Measurements from ENCODE around the gene COX6A2. TPM values are rescaled to one million over a fixed set of nuclear protein-coding genes. Genes with fewer than 3 reads are reported as not detected.

Gene COX6A2
- polyA plus RNA-seq, 1 donor (not counting 4 experiments of a cell fraction or from before 2014, with no cell fraction given): not detected

DNA sequence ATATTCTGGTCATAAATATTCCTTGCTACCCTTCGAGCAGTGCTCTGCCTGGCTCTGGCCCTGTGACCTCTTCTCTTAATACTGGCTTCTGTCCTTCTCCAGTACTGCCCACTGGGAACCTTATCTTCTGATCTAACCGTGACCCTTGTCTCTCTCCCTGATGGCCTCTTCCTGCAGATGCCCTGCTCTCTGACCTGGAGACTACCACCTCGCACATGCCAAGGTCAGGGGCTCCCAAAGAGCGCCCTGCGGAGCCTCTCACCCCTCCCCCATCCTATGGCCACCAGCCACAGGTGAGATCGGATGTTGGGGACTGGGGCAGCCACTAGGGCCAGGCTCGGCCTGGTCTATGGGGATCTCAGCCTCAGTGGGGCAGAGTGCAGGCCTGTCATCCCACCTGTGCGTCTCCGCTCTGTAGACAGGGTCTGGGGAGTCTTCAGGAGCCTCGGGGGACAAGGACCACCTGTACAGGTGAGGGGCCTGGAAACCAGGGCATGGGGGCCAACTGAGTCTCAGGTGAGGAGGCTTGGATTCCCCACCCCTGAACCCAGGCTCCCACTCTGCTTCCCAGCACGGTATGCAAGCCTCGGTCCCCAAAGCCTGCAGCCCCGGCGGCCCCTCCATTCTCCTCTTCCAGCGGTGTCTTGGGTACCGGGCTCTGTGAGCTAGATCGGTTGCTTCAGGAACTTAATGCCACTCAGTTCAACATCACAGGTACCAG, 45.3 kb upstream of the COX6A2 start:
- Histone ChIP-seq H3K4me3 (ENCODE audit: control insufficient read depth in 2 of 3, extremely low read depth in 1 of 3, insufficient read depth in 2 of 3, low read depth in 1 of 3, low read length in 3 of 3) (no peak overlapping the region), H3K9me3 (ENCODE audit: control insufficient read depth, low read depth, low read length) (no peaks in the 10 kb centered on the region), H3K36me3 (ENCODE audit: control insufficient read depth in 2 of 2, extremely low read depth in 1 of 2, insufficient read depth in 2 of 2, low read length in 2 of 2) (peaks cover 0 to 3% of the 10 kb centered on the region in 2 experiments), H3K4me2 (ENCODE audit: control insufficient read depth, extremely low read depth, insufficient read depth, low read depth, low read length) (no peak overlapping the region), H4K20me1 (ENCODE audit: control insufficient read depth, extremely low read depth, insufficient read depth, low read length) (no peaks in the 10 kb centered on the region), H3K27me3 (ENCODE audit: control insufficient read depth, extremely low read depth, insufficient read depth, low read length) (no peaks in the 10 kb centered on the region), H3K27ac (ENCODE audit: control insufficient read depth, insufficient read depth, low read length) (no peak overlapping the region), H3K9ac (ENCODE audit: control insufficient read depth, extremely low read depth, insufficient read depth, low read length) (no peak overlapping the region), H3K9me1 (ENCODE audit: control insufficient read depth, extremely low read depth, insufficient read depth, low read length) (no peaks in the 10 kb centered on the region), H3K79me2 (ENCODE audit: control insufficient read depth, insufficient read depth, low read length) (no peaks in the 10 kb centered on the region), H2AFZ (ENCODE audit: control insufficient read depth, low read length) (no peak overlapping the region), H3K4me1 (ENCODE audit: control insufficient read depth, extremely low read depth, insufficient read depth, low read length) (peaks cover 5% of the 10 kb centered on the region)
- TF ChIP-seq CTCF (optimal IDR thresholded peaks at IDR 0.05 in 1 of 3, IDR thresholded peaks at IDR 0.05 in 1 of 3, conservative IDR thresholded peaks at IDR 0.05 in 1 of 3; ENCODE audit: extremely low read depth in 1 of 3, insufficient read depth in 2 of 3, low read length in 3 of 3) (no peak), EZH2 (IDR thresholded peaks at IDR 0.05; ENCODE audit: low read length) (no peak)
- no peak for DNase-seq (ENCODE audit: low read depth, low spot score)
- no peak for FAIRE-seq
- dilution Hi-C loops (cut with MboI; ENCODE audit: extremely low pct_ligation_motif_present, low sequenced_read_pairs): no loop called here

DNA sequence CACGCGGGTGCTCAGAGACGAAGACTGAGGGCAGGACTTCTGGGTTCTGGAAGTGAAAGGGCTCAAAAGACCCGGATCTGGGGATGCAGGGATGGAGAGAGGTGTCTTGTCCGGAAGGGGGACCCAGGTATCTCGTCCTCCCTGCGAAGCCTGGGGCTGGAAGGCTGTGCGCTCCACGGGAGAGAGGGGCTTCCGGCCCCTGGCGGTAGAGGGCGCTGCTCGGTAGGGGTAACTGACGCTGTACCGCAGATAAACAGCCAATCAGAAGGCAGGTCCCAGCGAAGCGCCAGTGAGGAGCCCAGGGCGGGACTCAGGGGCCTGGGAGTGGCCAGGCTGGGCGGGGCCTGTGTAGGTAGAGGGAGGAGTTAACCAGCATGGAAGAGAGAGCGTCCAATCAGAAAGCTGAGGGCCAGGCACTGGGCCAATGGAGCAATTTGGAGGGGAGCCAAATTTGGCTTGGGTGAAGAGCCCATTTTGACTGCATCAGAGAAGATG, 44.6 kb upstream of the COX6A2 start:
- FAIRE-seq (peak; percentile 32), DNase-seq (ENCODE audit: low read depth, low spot score) (peak; percentile 75)
- H3K9me1 ChIP-seq (ENCODE audit: control insufficient read depth, extremely low read depth, insufficient read depth, low read length): no peaks in the 10 kb centered on the region
- H2AFZ ChIP-seq (ENCODE audit: control insufficient read depth, low read length): peak overlapping the region; percentile 85
- no peaks in the 10 kb centered on the region for H3K79me2 ChIP-seq (ENCODE audit: control insufficient read depth, insufficient read depth, low read length)
- H3K9ac ChIP-seq (ENCODE audit: control insufficient read depth, extremely low read depth, insufficient read depth, low read length): peak overlapping the region; percentile 74
- H3K4me1 ChIP-seq (ENCODE audit: control insufficient read depth, extremely low read depth, insufficient read depth, low read length): peaks cover 5% of the 10 kb centered on the region
- H3K27ac ChIP-seq (ENCODE audit: control insufficient read depth, insufficient read depth, low read length): no peak overlapping the region
- H3K4me3 ChIP-seq (ENCODE audit: control insufficient read depth in 2 of 3, extremely low read depth in 1 of 3, insufficient read depth in 2 of 3, low read depth in 1 of 3, low read length in 3 of 3): peak overlapping the region; percentile 52 to 73 (median 65)
- peaks cover 0 to 3% of the 10 kb centered on the region in 2 experiments for H3K36me3 ChIP-seq (ENCODE audit: control insufficient read depth in 2 of 2, extremely low read depth in 1 of 2, insufficient read depth in 2 of 2, low read length in 2 of 2)
- no peaks in the 10 kb centered on the region for H4K20me1 ChIP-seq (ENCODE audit: control insufficient read depth, extremely low read depth, insufficient read depth, low read length)
- no peaks in the 10 kb centered on the region for H3K27me3 ChIP-seq (ENCODE audit: control insufficient read depth, extremely low read depth, insufficient read depth, low read length)
- H3K4me2 ChIP-seq (ENCODE audit: control insufficient read depth, extremely low read depth, insufficient read depth, low read depth, low read length): peak overlapping the region; percentile 84
- TF ChIP-seq CTCF (optimal IDR thresholded peaks at IDR 0.05 in 1 of 3, IDR thresholded peaks at IDR 0.05 in 1 of 3, conservative IDR thresholded peaks at IDR 0.05 in 1 of 3; ENCODE audit: extremely low read depth in 1 of 3, insufficient read depth in 2 of 3, low read length in 3 of 3) (peak; percentile 72 to 83 (median 80)), EZH2 (IDR thresholded peaks at IDR 0.05; ENCODE audit: low read length) (no peak)
- dilution Hi-C loops (cut with MboI; ENCODE audit: extremely low pct_ligation_motif_present, low sequenced_read_pairs): no loop called here
- no peaks in the 10 kb centered on the region for H3K9me3 ChIP-seq (ENCODE audit: control insufficient read depth, low read depth, low read length)

Data from keratinocyte (primary cell).